ENCODE data around the gene C11orf68. TPM values are rescaled to one million over a fixed set of nuclear protein-coding genes. Genes with fewer than 3 reads are reported as not detected.
"Not testable (repeated sequence)": the region's sequence is repeated elsewhere in the genome, so short reads cannot be mapped to it uniquely, and the experiment has no call there.

C11orf68 gene
- total and polyA plus RNA-seq, 2 donors: 11.0 to 38.8 TPM

- no peak for DNase-seq (ENCODE audit: low read depth in 6 of 9, low spot score in 9 of 9)
- WGBS: 56% methylated on average over 16 of the region's 16 CpGs
- peaks cover 21 to 22% of the 10 kb centered on the region in 2 donors for H3K36me3 ChIP-seq (ENCODE audit: control insufficient read depth in 2 of 2, insufficient read depth in 2 of 2, low read length in 1 of 2)
- no peaks in the 10 kb centered on the region for H3K9me3 ChIP-seq (ENCODE audit: control insufficient read depth in 2 of 2, insufficient read depth in 1 of 2, low read length in 1 of 2)
- H3K27me3 ChIP-seq (ENCODE audit: control insufficient read depth in 2 of 2, insufficient read depth in 1 of 2, low read length in 1 of 2): no peaks in the 10 kb centered on the region
- peak overlapping the region; percentile 73 to 91 for H3K4me3 ChIP-seq (ENCODE audit: low read length in 2 of 2)
- peaks cover 19 to 41% of the 10 kb centered on the region in 2 donors for H3K4me1 ChIP-seq (ENCODE audit: control insufficient read depth in 2 of 2, insufficient read depth in 2 of 2, low read length in 2 of 2)
- peak overlapping the region; percentile 93 to 96 for H3K27ac ChIP-seq (ENCODE audit: low read depth in 1 of 2, low read length in 1 of 2)
These were observed 42.0 kb upstream of the C11orf68 start for GRCh38 chr11:65960824-65961266.

- no peak for DNase-seq (ENCODE audit: low read depth in 6 of 9, low spot score in 9 of 9)
- Histone ChIP-seq H3K36me3 (ENCODE audit: control insufficient read depth in 2 of 2, insufficient read depth in 2 of 2, low read length in 1 of 2) (peaks cover 2 to 3% of the 10 kb centered on the region in 2 donors), H3K27me3 (ENCODE audit: control insufficient read depth in 2 of 2, insufficient read depth in 1 of 2, low read length in 1 of 2) (no peaks in the 10 kb centered on the region), H3K4me1 (ENCODE audit: control insufficient read depth in 2 of 2, insufficient read depth in 2 of 2, low read length in 2 of 2) (peaks cover 19 to 41% of the 10 kb centered on the region in 2 donors), H3K9me3 (ENCODE audit: control insufficient read depth in 2 of 2, insufficient read depth in 1 of 2, low read length in 1 of 2) (no peaks in the 10 kb centered on the region), H3K27ac (ENCODE audit: low read depth in 1 of 2, low read length in 1 of 2) (no peak overlapping the region), H3K4me3 (ENCODE audit: low read length in 2 of 2) (no peak overlapping the region)
- 96% methylated on average over 17 of the region's 17 CpGs for WGBS
These were observed 40.0 kb upstream of the C11orf68 start for GRCh38 chr11:65958774-65959420.

GRCh38 chr11:65958291-65958690, 39.4 kb upstream of the C11orf68 start:
- Histone ChIP-seq H3K4me3 (ENCODE audit: low read length in 2 of 2) (no peak overlapping the region), H3K9me3 (ENCODE audit: control insufficient read depth in 2 of 2, insufficient read depth in 1 of 2, low read length in 1 of 2) (no peaks in the 10 kb centered on the region), H3K27me3 (ENCODE audit: control insufficient read depth in 2 of 2, insufficient read depth in 1 of 2, low read length in 1 of 2) (no peaks in the 10 kb centered on the region), H3K27ac (ENCODE audit: low read depth in 1 of 2, low read length in 1 of 2) (no peak overlapping the region), H3K4me1 (ENCODE audit: control insufficient read depth in 2 of 2, insufficient read depth in 2 of 2, low read length in 2 of 2) (peaks cover 17 to 41% of the 10 kb centered on the region in 2 donors), H3K36me3 (ENCODE audit: control insufficient read depth in 2 of 2, insufficient read depth in 2 of 2, low read length in 1 of 2) (no peaks in the 10 kb centered on the region)
- DNase-seq (ENCODE audit: low read depth in 6 of 9, low spot score in 9 of 9): no peak
- WGBS: 81% methylated on average over 4 of the region's 4 CpGs

GRCh38 chr11:65954771-65955170, 35.9 kb upstream of the C11orf68 start:
- Histone ChIP-seq H3K27me3 (ENCODE audit: control insufficient read depth in 2 of 2, insufficient read depth in 1 of 2, low read length in 1 of 2) (no peaks in the 10 kb centered on the region), H3K27ac (ENCODE audit: low read depth in 1 of 2, low read length in 1 of 2) (no peak overlapping the region), H3K4me1 (ENCODE audit: control insufficient read depth in 2 of 2, insufficient read depth in 2 of 2, low read length in 2 of 2) (peaks cover 6 to 24% of the 10 kb centered on the region in 2 donors), H3K4me3 (ENCODE audit: low read length in 2 of 2) (no peak overlapping the region), H3K9me3 (ENCODE audit: control insufficient read depth in 2 of 2, insufficient read depth in 1 of 2, low read length in 1 of 2) (no peaks in the 10 kb centered on the region), H3K36me3 (ENCODE audit: control insufficient read depth in 2 of 2, insufficient read depth in 2 of 2, low read length in 1 of 2) (no peaks in the 10 kb centered on the region)
- WGBS: 89% methylated on average over 8 of the region's 8 CpGs
- DNase-seq (ENCODE audit: low read depth in 6 of 9, low spot score in 9 of 9): no peak

GRCh38 chr11:65953471-65953870, 34.6 kb upstream of the C11orf68 start:
- Histone ChIP-seq H3K4me3 (ENCODE audit: low read length in 2 of 2) (no peak overlapping the region), H3K27me3 (ENCODE audit: control insufficient read depth in 2 of 2, insufficient read depth in 1 of 2, low read length in 1 of 2) (no peaks in the 10 kb centered on the region), H3K27ac (ENCODE audit: low read depth in 1 of 2, low read length in 1 of 2) (no peak overlapping the region), H3K4me1 (ENCODE audit: control insufficient read depth in 2 of 2, insufficient read depth in 2 of 2, low read length in 2 of 2) (peaks cover 6 to 22% of the 10 kb centered on the region in 2 donors), H3K36me3 (ENCODE audit: control insufficient read depth in 2 of 2, insufficient read depth in 2 of 2, low read length in 1 of 2) (no peaks in the 10 kb centered on the region), H3K9me3 (ENCODE audit: control insufficient read depth in 2 of 2, insufficient read depth in 1 of 2, low read length in 1 of 2) (no peaks in the 10 kb centered on the region)
- DNase-seq (ENCODE audit: low read depth in 6 of 9, low spot score in 9 of 9): no peak
- WGBS: 98% methylated on average over 20 of the region's 20 CpGs

GRCh38 chr11:65952052-65952521, 33.2 kb upstream of the C11orf68 start:
- no peak for DNase-seq (ENCODE audit: low read depth in 6 of 9, low spot score in 9 of 9)
- no peaks in the 10 kb centered on the region for H3K36me3 ChIP-seq (ENCODE audit: control insufficient read depth in 2 of 2, insufficient read depth in 2 of 2, low read length in 1 of 2)
- H3K4me3 ChIP-seq (ENCODE audit: low read length in 2 of 2): no peak overlapping the region
- H3K27ac ChIP-seq (ENCODE audit: low read depth in 1 of 2, low read length in 1 of 2): no peak overlapping the region
- no peaks in the 10 kb centered on the region for H3K9me3 ChIP-seq (ENCODE audit: control insufficient read depth in 2 of 2, insufficient read depth in 1 of 2, low read length in 1 of 2)
- H3K27me3 ChIP-seq (ENCODE audit: control insufficient read depth in 2 of 2, insufficient read depth in 1 of 2, low read length in 1 of 2): peaks cover 0 to 7% of the 10 kb centered on the region in 2 donors
- 97% methylated on average over 6 of the region's 6 CpGs for WGBS
- H3K4me1 ChIP-seq (ENCODE audit: control insufficient read depth in 2 of 2, insufficient read depth in 2 of 2, low read length in 2 of 2): peaks cover 5 to 8% of the 10 kb centered on the region in 2 donors

GRCh38 chr11:65951641-65952040, 32.8 kb upstream of the C11orf68 start:
- not testable (repeated sequence) for H3K4me3 ChIP-seq (ENCODE audit: low read length in 2 of 2); H3K36me3 ChIP-seq (ENCODE audit: control insufficient read depth in 2 of 2, insufficient read depth in 2 of 2, low read length in 1 of 2); H3K9me3 ChIP-seq (ENCODE audit: control insufficient read depth in 2 of 2, insufficient read depth in 1 of 2, low read length in 1 of 2); H3K27me3 ChIP-seq (ENCODE audit: control insufficient read depth in 2 of 2, insufficient read depth in 1 of 2, low read length in 1 of 2); DNase-seq (ENCODE audit: low read depth in 6 of 9, low spot score in 9 of 9); H3K27ac ChIP-seq (ENCODE audit: low read depth in 1 of 2, low read length in 1 of 2); H3K4me1 ChIP-seq (ENCODE audit: control insufficient read depth in 2 of 2, insufficient read depth in 2 of 2, low read length in 2 of 2)
- WGBS: 87% methylated on average over 3 of the region's 3 CpGs

GRCh38 chr11:65950711-65951110, 31.8 kb upstream of the C11orf68 start:
- H3K36me3 ChIP-seq (ENCODE audit: control insufficient read depth in 2 of 2, insufficient read depth in 2 of 2, low read length in 1 of 2); H3K4me3 ChIP-seq (ENCODE audit: low read length in 2 of 2); H3K9me3 ChIP-seq (ENCODE audit: control insufficient read depth in 2 of 2, insufficient read depth in 1 of 2, low read length in 1 of 2); DNase-seq (ENCODE audit: low read depth in 6 of 9, low spot score in 9 of 9); H3K4me1 ChIP-seq (ENCODE audit: control insufficient read depth in 2 of 2, insufficient read depth in 2 of 2, low read length in 2 of 2); H3K27me3 ChIP-seq (ENCODE audit: control insufficient read depth in 2 of 2, insufficient read depth in 1 of 2, low read length in 1 of 2); H3K27ac ChIP-seq (ENCODE audit: low read depth in 1 of 2, low read length in 1 of 2): not testable (repeated sequence)
- 96% methylated on average over 5 of the region's 5 CpGs for WGBS

GRCh38 chr11:65947603-65948125, 28.8 kb upstream of the C11orf68 start:
- H3K36me3 ChIP-seq (ENCODE audit: control insufficient read depth in 2 of 2, insufficient read depth in 2 of 2, low read length in 1 of 2): no peaks in the 10 kb centered on the region
- DNase-seq (ENCODE audit: low read depth in 6 of 9, low spot score in 9 of 9): no peak
- no peak overlapping the region for H3K27ac ChIP-seq (ENCODE audit: low read depth in 1 of 2, low read length in 1 of 2)
- 92% methylated on average over 12 of the region's 12 CpGs for WGBS
- no peak overlapping the region for H3K4me3 ChIP-seq (ENCODE audit: low read length in 2 of 2)
- H3K4me1 ChIP-seq (ENCODE audit: control insufficient read depth in 2 of 2, insufficient read depth in 2 of 2, low read length in 2 of 2): no peaks in the 10 kb centered on the region
- H3K27me3 ChIP-seq (ENCODE audit: control insufficient read depth in 2 of 2, insufficient read depth in 1 of 2, low read length in 1 of 2): peaks cover 0 to 8% of the 10 kb centered on the region in 2 donors
- H3K9me3 ChIP-seq (ENCODE audit: control insufficient read depth in 2 of 2, insufficient read depth in 1 of 2, low read length in 1 of 2): no peaks in the 10 kb centered on the region
